Measurements from ENCODE around the gene MICAL2.
A peak's percentile ranks its signal among the peaks of the same experiment; 100 is the strongest.

The MICAL2 gene

DNA sequence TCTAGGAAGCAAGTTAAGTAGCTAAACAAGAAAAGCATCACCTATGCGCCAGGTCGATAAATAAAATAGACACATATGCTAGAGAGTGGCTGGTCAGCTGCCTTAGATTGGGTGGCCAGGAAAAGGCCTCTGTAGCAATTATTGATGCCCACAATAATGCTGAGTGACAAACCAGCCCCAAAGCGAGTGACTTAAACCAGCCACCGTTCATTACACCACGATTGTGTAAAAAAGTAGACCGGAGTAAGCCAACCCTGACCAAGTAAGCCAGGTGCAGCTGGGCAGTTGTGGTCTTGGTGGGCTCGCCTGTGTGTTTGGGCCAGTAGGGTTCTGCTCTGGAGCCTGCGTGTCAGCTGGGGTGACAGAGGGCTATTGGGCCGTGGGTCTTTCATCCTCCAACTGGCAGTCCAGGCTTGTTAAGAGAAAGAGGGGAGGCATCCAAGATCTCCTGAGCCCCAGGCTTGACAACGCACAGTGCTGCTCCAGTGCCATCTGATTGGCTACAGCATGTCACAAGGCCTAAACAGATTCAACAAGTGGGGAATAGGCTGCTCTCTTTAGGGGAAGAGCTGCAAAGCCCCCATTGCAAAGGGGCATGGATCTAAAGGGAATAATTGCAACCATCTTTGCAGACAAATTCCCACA lies 166.6 kb downstream of the MICAL2 start:
- no peak for DNase-seq

DNA sequence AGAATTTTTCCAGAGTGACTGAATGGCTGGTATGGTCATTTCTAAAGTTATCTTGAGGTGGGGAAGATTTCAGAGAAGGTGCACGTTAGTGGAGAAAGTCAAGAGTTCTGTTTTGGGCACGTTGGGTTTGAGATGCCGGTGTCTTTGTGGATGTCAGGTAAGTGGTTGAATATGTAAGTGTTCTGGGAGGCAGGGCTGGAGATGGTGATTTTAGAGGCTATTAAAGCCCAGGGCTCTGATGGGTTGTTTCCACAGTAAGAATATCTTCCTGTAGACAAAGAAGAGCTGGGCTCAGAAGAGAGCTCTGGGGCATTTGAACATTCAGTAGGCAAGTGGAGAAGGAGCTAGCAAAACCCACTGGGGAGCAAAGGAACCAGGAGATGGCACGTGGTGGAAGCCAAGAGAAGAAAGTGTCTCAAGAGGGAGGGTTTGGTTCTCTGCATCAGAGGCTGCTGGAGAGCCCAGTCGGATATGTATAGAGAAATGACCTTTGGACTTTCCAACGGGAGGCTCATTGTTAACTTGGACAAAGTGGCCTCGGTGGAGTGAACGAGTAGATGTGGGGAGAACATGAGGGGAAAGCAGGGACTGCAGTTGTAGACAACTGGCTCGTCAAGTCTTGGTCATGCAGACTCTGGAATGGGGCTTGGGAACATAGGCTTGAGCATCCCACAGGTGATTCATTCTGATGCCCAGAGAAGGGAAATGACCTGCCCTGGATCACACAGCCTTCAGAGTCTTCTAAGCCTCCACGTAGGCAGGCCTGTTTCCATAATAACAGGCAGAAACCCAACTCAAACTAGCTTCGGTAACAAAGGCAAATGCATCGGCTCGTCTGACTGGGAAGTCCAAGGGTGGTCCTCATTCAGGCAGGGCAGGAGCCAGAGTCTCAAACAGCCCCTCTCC lies 168.6 kb downstream of the MICAL2 start:
- no peak for DNase-seq

DNA sequence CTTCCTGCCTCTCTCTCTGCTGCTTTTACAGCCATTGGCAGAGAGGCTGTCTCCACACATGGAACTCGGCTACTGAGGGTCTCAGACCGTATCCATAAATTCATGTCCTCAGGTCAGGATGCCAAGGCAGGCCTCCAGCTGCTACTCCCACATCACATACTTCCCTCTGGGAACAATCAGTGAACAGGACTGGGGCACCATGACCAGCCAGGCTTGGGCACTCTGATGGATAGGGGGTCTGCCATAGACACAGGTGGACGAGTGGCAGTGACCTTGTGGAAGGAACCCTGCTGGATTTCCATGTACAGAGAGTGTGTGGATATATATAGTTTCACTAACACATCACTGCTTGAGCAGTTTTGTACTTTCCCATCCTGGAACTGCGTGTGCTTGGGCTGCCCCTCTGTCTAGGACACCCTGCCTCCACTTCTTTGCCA lies 169.3 kb downstream of the MICAL2 start:
- DNase-seq = no peak

DNA sequence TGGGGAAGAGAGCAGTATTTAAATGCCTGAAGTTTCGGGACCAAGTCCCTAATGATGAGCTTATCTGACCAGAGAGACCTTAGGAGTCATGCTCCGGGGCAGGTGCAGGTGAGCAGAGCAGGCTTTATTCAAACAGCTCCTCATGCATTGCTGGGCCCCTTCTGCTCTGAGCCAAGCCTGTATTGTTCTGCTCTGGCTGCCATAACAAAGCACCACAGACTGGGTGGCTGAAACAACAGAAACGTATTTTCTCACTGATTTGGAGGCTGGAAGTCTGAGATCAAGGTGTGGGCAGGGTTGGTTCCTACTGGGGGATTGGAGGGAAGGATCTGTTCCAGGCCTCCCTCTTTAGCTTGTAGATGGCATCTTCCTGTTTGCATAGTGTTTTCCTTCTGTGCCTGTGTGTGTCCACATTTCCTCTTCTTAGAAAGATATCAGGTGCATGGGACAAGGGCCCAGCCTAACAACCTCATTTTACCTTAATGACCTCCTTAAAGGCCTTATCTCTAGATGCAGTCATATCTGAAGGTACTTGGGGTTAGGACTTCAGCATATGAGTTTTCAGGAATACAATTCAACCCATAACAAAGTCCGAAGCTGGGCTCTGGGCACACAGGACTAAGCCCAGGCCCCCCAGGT lies 169.9 kb downstream of the MICAL2 start:
- DNase-seq = no peak

DNA sequence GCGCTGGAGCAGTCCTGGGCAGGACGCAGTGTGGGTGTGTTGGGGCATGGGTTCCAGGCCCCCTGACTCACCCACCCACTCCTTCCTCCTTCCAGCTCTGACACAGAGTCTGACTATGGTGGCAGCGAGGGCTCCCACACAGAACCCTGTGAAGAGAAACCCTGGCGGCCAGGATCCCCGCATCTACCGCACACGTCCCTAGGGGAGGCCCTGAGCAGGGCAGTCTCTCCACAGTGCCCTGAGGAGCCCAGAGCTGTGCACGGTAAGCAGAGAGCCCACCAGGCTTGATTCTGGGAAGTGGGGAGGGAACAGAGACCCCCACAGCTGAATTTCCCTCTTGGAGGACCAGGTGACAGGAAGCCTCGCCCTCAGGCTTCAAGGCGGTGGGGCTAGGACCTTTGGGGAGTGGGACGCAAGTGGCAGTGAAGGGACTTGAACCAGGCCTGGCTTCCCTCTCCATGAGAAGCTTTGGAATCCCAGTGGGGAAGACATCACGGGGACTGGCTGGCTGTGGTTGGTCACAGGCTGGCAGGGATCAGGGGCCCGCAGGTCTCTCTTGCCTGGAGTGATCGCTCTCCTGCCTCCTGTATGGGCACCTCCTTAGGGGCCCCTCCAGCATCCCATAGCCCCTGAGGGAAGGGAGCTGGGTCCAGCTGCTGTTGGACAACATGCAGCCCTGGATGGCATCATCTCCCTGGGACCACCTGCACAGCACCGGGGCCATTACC lies 170.6 kb downstream of the MICAL2 start:
- DNase-seq = no peak

DNA sequence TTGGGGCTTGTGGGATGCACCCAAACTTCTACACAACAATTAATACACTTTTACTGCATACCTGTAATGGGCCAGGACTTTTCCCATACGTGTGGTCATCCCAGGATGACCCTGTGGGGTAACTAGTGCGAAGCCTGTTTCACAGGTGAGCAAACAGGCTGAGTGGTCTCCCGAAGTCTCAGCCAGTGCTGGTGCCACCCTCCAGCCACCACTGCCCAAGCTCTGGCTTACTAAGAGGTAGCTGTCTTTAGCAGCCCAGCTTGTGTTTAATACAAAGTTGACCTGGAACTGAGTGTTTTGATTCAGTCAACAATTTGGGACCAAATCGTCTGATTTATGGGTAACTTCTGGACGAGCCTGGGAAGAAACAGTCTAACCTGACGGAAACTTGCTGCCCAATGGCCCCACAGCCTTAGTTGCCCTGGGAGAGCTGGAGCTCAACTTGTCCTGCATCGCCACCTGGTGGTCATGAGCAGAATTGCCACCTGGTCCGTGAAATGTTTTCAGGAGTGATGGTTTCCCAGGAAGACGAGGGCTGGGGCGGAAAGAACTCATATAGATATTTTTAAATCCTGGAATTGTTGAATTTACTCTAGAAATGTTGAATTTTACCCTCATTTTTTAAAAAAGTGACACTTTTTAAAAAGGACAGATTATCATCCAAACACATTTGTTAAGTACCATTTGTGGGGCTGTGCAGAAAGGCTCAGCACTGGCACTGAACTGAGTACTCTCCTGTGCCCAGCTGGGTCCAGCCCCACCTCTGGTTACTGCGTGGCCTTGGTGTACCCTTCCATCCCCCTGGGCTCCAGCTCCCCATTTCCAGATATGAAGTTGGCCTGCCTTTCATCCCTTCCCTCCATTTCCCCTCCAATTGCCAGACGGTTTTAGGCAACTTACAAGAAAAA lies 171.4 kb downstream of the MICAL2 start:
- peak; percentile 67 to 81 for DNase-seq

DNA sequence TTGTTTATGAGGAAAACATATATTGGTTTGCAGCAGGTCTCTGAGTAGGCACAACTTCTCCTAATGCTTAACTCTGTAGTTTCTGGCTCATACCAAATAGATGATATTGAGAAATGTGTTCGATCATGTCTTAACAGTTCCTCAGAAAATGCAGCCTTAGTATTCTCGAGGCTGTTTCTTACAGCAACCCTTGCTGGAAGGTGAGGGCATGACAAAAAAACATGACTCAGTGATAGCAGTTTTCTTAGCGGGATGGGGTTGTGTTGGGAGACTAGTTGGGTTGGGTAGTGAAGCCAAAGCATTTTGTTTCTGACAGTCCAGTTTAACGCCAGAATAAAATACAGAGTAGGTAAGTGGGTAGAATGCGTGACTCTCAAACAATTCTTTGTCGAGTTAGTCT lies 172.3 kb downstream of the MICAL2 start:
- no peak for DNase-seq

DNA sequence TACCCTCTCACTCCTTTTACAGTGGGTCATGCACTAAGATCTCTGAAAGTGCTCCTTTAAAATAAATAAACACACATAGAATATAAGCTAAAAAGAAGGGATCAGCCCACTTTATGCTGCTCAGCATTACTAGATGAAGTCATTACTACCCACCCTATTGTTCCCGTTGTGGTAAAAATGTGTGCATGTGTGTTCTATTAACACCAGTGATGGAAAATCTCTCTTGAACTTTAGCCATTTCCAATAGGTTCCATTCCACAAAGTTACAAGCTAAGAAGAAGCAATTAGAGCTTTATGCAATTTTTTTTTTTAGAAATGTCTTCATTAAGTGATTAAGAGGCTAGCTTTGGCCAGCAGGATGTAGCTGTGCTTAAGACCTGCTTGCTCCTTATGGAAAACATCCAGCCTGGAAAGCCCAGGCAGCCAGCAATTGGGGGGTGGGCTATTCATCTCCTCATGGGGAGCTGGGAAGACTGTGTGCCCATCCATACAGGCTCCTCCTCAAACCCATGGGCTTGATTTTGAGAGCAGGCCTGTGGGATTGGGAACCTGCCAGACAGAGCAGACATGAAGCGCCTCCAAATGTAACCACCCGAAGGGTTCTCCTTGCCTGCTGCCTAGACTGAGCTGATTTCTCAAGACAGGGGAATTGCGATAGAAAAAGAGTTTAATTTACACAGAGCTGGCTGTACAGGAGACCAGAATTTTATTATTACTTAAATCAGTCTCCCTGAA lies 174.1 kb downstream of the MICAL2 start:
- DNase-seq = no peak

DNA sequence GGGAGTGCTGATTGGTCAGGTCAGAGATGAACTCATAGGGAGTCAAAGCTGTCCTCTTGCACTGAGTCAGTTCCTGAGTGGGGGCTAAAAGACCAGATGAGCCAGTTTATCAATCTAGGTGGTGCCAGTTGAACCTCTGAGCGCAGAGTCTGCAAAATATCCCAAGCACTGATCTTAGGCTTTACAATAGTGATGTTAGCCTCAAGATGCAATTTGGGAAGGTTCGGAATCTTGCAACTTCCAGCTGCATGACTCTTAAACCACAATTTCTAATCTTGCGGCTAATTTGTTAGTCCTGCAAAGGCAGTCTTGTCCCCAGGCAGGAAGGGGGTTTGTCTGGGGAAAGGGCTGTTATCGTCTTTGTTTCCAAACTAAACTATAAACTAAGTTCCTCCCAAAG lies 174.7 kb downstream of the MICAL2 start:
- DNase-seq = no peak

DNA sequence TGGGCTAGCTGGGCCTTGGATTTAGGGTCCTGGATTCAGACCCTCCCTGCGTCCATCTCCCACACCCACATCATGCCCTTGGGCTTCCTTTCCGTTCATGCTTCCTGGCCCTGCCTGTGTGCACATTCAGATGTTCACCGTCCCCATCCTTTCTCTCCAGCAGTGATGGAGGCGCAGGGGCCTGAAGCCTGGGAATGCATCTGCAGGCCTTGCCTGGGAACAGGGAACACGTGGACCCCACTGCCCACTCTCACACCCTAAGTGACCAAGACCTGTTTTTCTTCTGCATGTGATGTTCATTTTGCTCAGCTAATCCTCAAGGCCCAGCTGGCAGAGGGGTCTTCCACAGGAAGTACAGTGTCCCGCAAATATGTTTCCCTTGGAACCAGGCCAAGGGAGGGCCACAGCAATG lies 175.4 kb downstream of the MICAL2 start:
- DNase-seq = no peak

DNA sequence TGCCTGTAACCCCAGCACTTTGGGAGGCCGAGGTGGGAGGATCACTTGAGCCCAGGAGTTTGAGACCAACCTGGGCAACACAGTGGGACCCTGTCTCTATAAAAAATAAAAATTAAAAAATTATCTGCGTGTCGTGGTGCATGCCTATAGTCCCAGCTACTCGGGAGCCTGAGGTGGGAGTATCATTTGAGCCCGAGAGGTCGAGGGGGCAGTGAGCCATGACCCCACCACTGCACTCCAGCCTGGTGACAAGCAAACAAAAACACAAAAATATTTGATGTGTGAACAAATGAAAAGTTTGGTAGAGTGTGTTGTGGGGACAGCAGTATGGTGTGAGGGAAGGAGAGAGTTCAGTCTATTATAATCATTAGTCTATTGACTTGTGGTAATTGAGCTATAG lies 176.2 kb downstream of the MICAL2 start:
- no peak for DNase-seq

DNA sequence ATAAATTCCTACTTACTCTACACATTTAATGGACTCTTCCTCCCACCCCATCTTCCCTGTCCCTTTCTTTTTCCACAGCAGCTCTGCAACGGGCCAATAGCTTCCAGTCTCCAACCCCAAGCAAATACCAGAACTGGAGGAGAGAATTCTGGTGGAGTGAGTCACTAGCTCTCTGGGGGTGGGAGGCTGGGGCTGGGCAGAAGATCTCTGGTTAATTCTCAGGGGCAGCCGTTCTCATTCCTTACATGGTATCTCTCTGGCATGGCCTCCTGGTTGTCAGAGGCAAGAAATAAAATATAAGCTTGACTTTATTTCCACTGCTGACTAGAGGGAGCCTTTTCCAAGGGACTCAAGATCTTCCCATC lies 176.6 kb downstream of the MICAL2 start:
- no peak for DNase-seq

DNA sequence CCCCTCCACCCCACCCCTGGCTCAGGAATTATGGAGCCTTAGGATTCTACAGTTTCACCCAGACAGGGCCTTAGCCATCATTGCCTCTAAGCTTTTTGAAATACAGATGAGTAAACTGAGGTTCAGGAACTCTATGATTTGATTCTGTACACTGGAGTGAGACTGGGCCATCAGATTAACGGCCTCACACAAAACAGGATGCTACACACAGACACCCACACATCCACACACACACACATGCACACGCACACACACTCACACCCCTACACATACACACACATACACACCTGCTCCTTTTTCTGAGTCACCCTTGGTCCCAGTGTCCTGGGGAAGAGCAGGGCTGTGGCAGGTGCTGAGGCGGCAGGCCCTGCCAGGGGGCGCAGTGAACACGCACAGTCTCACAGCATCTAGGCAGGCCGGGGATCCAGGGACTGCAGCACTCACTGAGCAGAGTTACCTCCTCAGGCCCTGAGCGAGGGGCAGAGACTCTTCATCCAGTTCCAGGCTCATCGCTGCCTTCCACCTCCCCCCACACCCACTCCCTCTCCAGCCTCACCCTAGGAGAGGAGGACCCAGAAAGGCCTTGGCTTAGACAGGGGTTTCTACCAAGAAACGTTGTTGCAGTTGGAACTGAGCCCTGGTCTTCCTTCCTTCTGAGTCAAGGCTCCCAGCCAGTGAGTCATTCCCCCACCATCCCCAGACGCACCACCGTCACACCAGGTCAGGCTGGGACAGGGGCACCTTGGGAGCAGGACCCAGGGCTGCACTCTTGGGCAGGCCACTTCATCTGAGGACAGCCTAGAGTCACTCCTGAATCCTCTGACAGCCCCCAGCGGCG lies 177.2 kb downstream of the MICAL2 start:
- DNase-seq = no peak

DNA sequence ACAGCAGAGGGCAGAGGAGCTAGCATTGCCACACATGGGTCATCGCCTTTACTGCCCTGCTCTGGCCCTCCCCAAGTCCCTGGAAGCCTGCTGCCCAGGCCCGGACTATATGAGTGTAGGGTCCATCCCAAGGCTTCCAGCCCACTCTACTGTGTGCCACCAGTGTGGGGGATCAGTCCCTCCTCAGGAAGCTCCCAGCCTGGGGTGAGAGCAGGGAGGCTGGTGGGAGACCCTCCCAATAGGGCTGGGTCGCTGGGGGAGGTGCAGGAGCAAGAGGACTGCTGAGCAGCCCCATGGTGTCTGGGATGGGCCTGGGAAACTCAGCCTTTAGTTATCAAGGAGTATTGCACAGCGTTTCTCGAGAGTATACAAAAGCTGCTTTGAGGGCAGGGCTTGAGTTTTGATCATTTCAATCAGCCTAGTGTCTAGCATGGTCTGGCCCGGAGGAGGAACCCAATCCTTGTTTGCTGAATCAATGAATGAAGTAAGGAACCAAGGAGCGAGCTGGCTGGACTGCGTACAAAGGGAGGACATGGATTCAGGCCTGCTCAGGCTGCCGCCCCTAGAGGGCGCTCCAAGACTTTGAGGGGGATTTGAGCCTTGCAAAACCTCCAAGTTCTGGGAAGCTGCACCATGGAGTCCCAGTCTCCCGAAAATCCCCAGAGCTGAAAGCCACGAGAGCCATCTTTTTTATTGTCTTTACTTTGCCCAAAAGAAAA lies 178.0 kb downstream of the MICAL2 start:
- DNase-seq = peak; percentile 15 to 76

DNA sequence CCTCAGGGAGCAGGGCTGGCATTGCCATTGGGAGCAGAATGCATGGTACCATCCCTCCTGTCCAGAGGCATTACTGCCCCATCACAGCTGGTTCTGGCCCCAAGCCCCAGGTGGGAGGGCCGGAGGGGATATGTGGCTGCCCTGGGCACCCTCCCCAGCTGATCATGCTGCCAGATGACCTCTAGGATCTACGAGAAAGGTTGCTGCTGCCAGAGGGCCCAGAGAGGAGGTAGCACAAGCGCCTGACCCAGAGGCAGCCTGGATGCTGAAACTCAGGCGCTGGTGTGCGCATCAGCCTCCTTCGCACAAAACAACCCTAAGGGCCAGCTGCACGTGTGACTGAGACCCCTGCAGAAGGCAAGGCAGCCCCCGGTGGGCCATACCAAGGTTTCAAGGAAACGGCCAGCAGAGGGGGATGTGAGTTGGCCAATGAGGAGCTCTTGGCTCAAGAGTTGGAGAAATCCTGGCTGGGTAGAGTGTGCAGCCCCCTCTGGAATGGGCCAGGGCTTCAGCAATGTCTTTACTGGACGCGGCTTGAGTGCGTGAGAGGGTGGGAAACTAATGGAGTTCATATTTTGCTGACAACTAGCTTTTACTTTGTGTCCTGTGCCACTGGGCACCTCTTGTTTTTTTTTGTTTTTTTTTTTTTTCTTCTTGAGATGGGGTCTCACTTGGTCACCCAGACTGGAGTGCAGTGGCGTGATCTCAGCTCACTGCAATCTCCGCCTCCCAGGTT lies 178.7 kb downstream of the MICAL2 start:
- no peak for DNase-seq

DNA sequence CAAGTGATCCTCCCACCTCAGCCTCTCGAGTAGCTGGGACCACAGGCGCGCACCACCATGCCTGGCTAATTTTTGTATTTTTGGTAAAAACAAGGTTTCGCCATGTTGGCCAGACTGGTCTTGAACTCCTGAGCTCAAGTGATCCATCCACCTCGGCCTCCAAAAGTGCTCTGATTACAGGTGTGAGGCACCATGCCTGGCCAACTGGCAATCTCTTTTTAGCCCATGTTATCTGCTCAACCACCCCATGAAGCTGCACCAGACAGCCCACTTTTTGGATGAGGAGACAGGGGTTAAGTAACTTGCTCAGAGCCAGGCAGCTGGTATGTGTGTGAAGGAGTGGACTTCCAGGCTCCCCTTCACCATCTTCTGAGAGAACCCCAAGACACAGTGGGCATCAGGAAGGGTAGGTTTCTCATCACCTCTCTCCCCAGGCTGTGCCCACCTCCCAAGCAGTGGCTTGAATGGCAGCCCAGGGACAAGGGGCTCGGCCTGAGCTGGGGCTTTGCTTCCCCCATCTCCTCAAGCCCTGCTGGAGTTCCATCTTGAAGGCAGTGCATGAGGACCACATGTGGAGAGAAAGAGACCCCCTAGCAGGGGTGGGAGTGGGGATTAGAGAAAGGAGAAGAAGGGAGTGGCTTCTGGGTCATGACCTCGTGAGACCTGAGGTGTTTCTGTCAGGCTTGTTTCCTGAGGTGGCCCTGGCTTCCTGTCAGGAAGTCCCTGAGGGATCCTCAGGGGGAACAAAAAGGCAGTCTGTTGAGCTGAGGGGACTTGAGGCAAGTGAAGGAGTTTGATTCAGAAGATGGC lies 179.5 kb downstream of the MICAL2 start:
- DNase-seq = no peak

DNA sequence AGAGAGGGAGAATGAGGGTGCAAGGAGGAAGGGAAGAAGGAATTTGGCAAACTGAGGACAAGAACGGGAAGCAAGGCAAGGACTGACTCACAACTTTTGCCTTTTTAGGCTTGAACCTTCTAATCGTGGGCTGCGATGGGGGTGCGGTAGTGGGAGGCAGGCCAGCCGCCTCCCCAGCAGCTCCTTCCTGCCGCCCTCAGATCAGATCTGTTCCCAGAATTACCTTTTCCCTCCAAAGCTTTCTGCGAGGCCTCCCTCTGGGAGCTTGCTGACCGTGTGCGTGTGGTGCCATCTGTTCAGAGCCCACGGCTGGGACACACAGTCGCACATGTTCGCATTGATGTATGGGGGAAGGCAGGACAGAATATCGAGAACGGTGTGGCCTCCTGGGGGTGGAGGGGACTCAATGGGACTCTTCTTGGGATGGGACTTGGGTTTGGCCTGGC lies 180.1 kb downstream of the MICAL2 start:
- DNase-seq = no peak

DNA sequence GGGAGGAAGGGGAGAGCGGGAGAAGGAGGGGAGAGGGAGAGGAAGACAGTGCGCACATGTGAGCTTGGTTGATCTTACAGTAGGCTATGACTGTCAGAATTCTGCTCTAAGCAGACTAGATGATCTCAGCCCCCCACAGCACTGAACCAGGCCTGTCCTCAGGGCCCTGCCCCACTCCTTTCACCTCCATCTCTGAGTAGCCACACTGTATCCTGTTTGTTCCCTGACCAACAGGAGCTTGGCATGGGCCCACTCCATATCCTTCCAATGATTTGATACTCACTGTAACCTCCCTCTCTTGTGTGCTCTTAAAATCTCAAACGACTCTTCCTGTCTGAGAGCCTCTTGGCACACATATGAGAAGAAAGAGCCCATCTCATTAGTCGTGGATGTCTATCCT lies 180.9 kb downstream of the MICAL2 start:
- no peak for DNase-seq
